Measurements from ENCODE around the gene SAG.
"Not testable (repeated sequence)": the region's sequence is repeated elsewhere in the genome, so short reads cannot be mapped to it uniquely, and the experiment has no call there.

SAG gene

GRCh38 chr2:233369462-233369861, 61.8 kb downstream of the SAG start:
- in situ Hi-C loops (cut with MboI; ENCODE audit: low pct_unique_long_range_greater_than_20kb, low sequenced_read_pairs), result no loop called here
- no peak for DNase-seq

- in situ Hi-C loops (cut with MboI; ENCODE audit: low pct_unique_long_range_greater_than_20kb, low sequenced_read_pairs), result no loop called here
- DNase-seq, result no peak
Observed at GRCh38 chr2:233369897-233370685, 62.5 kb downstream of the SAG start.

DNA sequence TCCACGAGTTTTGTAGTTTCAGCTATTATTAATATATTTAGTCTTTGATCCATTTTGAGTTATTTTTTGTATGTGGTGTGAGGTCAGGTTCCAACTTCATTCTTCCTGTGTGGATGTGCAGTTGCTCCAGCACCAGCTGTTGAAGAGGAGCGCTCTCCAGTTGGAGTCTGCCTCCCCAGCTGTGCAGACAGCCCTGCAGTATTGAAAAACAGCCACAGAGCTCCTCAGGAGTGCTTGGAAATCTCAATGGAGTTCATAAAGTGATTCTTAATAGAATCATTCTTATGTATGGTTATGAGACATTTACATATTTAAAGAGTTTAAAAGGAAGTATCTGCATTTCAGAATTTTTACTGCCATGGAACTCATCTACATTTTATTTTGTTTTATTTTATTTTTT, 64.0 kb downstream of the SAG start:
- no peak for DNase-seq
- in situ Hi-C loops (cut with MboI; ENCODE audit: low pct_unique_long_range_greater_than_20kb, low sequenced_read_pairs), result no loop called here

GRCh38 chr2:233372855-233373254, 65.2 kb downstream of the SAG start:
- no peak for DNase-seq
- in situ Hi-C loops (cut with MboI; ENCODE audit: low pct_unique_long_range_greater_than_20kb, low sequenced_read_pairs), result no loop called here

DNA sequence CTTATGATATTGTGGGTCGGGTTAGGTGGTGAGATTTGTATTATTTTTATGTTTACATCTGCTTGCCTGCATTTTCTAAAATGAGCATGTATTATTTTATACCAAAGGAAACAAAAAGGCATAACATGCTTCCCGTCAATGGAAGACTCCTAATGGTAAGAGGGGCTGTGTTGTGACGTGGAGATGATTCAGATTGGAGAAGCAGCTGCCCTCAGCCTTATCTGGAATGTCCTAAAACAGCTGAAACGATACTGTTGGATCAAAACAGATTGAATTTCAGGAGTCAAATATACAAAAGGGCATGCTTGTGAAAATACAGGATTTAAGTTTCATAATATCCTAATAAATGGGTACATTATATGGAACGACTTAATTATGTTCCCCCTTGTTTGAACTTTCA, 65.7 kb downstream of the SAG start:
- in situ Hi-C loops (cut with MboI; ENCODE audit: low pct_unique_long_range_greater_than_20kb, low sequenced_read_pairs), result no loop called here
- no peak for DNase-seq

- DNase-seq; in situ Hi-C loops (cut with MboI; ENCODE audit: low pct_unique_long_range_greater_than_20kb, low sequenced_read_pairs): not testable (repeated sequence)
Observed at GRCh38 chr2:233374776-233375175, 67.2 kb downstream of the SAG start.

DNA sequence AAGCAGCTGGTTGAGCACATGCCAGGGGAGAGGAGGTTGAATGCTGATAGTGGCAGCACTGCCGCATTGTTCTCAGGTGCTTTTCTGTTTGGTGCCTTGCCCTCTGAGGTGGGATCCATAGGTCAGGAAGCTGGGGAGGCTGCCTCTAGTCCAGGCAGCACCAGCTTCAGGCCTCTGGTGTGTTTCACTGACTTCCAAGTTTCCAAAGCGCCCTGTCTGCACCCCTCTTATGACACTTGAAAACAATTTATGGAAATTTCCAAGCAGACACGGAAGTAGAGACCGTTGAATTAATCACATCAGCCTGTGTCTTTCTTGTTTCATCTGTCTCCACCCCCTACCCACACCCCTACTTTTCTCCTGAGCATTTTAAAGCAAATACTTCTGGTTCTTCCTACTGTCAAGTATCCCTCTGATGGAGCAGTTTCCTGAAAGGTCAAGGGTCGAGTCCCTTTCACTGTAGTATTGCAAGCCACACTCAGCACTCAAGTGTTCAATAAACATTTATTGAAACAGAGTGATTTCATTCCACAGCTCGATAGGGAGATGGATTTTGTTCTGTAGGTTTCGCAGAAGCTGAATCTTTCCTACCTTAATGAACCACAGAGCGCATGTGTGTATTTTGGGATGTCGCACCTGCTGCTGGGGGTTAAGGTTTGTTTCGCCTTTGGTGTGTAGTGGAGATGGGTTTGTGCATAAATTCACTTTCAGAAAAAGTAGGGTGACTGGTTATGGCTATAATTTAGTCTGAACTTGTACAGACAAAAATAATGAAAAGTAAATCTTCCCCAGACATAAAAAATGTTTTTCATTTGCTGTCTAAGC, 68.1 kb downstream of the SAG start:
- no peak for DNase-seq
- in situ Hi-C loops (cut with MboI; ENCODE audit: low pct_unique_long_range_greater_than_20kb, low sequenced_read_pairs), result no loop called here

DNA sequence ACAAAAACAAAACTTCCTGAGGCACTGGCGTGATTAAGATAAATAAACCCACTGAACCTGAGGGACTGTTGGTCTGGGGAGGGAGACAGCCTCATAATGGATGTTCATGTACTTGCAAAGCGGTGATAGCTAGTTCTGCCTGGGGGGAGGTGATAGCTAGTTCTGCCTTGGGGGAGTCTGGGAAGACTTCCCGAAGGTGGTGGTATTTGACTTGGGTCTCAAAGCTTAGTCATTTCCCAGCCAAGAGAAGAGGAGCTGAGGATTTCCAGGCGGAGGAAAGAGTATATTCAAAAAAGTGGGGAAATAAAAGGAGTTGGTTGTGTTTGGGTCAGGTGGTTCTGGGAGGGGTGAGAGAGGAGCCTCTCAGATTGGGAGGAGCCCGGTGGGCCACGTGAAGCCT, 71.4 kb downstream of the SAG start:
- in situ Hi-C loops (cut with MboI; ENCODE audit: low pct_unique_long_range_greater_than_20kb, low sequenced_read_pairs), result no loop called here
- DNase-seq, result no peak

GRCh38 chr2:233379441-233379840, 71.8 kb downstream of the SAG start:
- in situ Hi-C loops (cut with MboI; ENCODE audit: low pct_unique_long_range_greater_than_20kb, low sequenced_read_pairs), result no loop called here
- no peak for DNase-seq

DNA sequence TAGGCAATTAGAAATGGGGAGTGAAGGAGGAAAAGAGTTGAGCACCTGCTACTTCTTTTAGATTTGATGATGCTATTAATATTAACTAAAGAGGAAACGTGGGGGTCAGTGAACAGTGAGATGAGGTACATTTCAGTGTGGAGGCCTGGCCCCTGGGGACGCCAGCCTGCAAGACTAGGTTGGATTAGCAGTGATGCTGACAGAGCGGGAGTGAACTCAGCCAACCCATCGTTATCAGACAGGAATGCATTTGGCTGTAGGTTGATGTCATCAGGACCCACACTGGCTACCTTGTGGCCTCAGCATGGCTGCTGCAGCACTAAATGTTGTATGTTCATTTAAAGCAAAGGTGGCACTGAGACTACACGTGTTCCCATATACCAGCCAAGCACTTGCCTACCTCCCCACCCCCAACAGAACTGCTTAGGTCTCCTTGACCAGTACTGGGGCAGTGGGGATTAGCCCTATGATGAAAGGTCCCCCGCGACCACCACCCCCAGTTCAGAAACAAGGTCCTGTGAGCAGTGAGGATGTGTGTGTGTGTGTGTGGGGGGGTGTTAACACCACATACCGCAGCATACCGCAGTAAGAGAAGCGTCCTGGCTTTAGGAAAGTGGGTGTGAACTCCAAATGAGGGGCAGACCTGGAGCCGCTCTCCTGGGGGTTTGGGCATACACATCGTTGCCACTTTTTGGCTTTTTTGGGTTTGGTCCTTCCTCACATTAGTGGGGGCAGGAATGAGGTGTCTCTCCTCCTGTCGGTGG, 72.7 kb downstream of the SAG start:
- in situ Hi-C loops (cut with MboI; ENCODE audit: low pct_unique_long_range_greater_than_20kb, low sequenced_read_pairs), result no loop called here
- DNase-seq, result no peak

- in situ Hi-C loops (cut with MboI; ENCODE audit: low pct_unique_long_range_greater_than_20kb, low sequenced_read_pairs), result no loop called here
- DNase-seq, result no peak
Observed at GRCh38 chr2:233380995-233381637, 73.5 kb downstream of the SAG start.

DNA sequence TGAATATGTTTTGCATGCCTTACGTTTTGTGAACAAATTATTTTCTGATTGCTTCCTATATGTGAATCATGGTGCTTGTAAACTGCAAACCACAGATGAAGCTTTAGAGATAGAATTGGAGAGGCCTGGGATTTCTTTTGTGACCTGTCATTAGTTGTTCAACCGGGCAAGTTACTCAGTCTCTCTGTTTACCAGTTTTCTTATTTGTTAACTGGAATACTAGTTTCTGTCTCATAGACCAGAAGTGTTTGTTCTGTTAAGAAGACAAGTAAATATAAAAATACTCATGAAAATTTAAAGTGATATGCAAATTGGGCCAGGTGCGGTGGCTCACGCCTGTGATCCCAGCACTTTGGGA, 74.0 kb downstream of the SAG start:
- in situ Hi-C loops (cut with MboI; ENCODE audit: low pct_unique_long_range_greater_than_20kb, low sequenced_read_pairs), result no loop called here
- DNase-seq, result no peak

GRCh38 chr2:233384015-233384414, 76.4 kb downstream of the SAG start:
- no peak for DNase-seq
- in situ Hi-C loops (cut with MboI; ENCODE audit: low pct_unique_long_range_greater_than_20kb, low sequenced_read_pairs), result no loop called here

DNA sequence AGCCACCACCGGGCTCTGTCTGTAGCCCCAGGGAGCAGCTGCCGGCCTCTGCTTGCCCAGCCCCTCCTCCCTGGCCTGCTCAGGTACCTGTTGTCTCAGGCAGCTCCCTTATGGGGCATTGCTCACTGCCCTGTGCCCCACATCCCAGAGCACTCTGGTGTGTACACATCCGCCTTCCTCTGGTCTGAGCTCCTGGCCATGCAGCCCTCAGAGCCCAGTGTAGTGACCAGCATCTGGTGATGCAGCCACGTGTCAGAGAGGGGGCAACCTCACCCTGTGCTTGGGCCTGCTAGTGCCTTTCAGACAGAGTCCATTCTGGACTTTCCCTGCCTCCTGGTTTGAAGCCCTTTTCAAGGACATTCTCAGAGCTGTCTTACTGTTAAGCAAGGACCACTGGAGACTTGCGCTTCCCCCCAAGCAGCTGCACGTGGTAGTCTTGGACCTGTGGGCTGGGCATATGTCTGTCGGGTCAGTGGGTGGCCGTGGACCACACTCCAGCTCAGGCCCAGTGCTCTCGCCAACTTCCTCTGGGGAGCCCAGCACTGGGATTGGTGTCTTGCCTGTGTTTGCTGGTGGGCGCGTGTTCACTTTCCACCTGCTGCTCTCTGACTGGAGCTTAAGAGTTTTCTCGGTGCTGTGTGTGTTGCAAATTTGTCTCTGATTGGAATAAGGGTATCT, 77.3 kb downstream of the SAG start:
- DNase-seq, result no peak
- in situ Hi-C loops (cut with MboI; ENCODE audit: low pct_unique_long_range_greater_than_20kb, low sequenced_read_pairs), result no loop called here

DNA sequence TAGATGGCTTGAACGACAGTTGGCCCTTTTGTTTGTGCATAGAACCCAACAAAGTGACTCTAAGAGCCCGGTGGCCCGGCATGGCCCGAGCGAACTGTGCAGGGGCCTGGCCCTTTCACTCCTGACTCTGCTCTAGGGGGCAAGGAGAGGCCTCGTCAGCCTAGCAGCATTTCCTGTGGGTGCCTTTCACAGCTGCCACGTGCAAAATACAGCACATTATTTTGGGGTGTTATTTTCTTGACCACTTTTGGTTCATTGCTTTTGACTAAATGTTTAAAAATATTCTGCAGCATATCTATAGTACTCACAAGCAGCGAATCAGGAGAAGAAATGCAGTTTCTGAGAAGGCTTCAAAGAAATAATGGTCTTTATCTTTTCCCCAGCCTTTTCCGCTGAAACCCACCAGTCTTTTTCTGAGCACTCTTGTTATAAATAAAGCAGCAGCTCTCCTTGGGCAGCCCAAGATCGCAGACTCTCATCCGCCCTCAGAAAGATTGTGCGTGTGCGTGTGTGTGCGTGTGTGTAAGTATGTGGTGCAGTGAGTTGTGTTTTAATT, 78.0 kb downstream of the SAG start:
- no peak for DNase-seq
- in situ Hi-C loops (cut with MboI; ENCODE audit: low pct_unique_long_range_greater_than_20kb, low sequenced_read_pairs), result no loop called here

DNA sequence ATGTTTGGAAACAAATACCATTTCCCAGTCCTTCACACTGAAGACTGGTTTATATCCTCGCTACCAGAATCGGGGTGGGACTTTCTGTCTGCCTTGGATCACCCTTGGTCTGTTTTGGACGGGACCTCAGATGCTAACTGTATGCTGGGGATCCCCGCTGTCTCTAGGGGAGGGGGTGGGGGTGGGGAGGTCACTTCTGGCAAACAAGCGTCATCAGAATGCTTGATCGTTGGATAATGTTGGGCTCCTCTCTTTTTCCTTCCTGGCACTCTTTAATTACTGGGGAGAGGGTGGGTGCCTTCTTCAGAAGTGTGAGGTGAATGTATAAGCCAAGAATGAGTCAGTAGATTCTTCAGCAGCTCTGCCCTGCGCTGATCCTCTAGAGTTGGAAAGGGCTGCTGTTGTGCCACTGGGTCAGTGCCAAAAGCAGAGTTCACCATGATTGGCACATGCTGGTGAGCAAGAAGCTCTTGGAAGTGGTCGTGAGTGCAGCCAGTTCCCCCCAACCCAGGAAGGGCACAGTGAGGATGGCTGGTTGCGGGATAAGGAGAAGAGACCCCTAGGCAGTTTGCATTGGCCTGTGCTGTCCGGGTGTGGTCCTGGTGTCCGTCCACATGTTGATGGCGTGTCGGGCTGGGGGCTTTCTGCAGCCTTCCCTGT, 78.9 kb downstream of the SAG start:
- in situ Hi-C loops (cut with MboI; ENCODE audit: low pct_unique_long_range_greater_than_20kb, low sequenced_read_pairs), result no loop called here
- DNase-seq, result no peak

GRCh38 chr2:233387225-233387624, 79.6 kb downstream of the SAG start:
- in situ Hi-C loops (cut with MboI; ENCODE audit: low pct_unique_long_range_greater_than_20kb, low sequenced_read_pairs), result no loop called here
- no peak for DNase-seq

Data from KBM-7 (cell line).